ENCODE data around the gene SVOPL. TPM values are rescaled to one million over a fixed set of nuclear protein-coding genes. Genes with fewer than 3 reads are reported as not detected.
"Not testable (repeated sequence)": the region's sequence is repeated elsewhere in the genome, so short reads cannot be mapped to it uniquely, and the experiment has no call there.

SVOPL gene
- total and polyA plus RNA-seq, 11 donors, result 0.15 TPM; not detected in 10

DNA sequence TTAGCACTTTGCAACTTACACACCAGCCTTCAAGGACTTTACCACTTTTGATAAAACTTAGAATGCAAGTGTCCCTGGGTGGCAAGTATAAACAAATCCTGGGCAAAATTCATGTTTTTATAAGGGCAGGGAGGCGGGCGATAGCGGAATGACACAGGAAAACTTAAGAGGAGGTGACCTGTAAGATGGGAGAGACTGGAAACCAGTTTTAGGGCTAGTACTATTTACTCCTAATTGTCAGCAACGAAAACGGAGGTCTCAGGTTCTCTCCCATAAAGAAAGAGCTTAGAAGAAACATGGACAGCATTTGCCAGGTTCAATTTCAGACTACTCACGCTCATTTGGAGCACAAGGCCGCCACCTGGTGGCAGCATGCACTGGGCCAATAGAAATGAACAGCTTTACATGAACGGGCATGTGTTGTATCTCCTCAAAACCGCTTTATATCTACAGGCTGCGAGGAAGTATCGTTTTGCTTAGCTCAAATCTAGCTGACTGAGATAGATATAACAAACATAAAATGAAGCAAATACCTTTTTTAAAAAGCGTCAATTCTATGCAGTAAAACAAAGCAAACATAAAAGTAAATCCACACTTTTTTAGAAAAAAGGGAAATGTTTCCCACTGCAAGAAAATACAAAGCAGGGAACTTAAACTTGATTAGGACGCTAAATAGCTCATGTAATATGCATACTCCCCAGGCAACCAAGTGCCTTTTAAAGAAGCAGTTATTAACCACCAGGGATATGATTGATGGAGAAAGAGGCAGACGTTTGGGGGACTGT is 37.6 kb upstream of the SVOPL start:
- Histone ChIP-seq H3K9me3 (no peaks in the 10 kb centered on the region), H3K36me3 (no peaks in the 10 kb centered on the region), H3K27ac (no peak overlapping the region), H3K27me3 (no peaks in the 10 kb centered on the region), H3K4me3 (no peak overlapping the region), H3K4me1 (no peaks in the 10 kb centered on the region)
- 32 to 33% (median 32%) methylated on average over 14 of the region's 14 CpGs for WGBS, 4 donors
- peak; percentile 69 to 88 (median 71) for DNase-seq
- intact Hi-C loops (cut with DNase I), result loop anchor here in 9 of 10 donors (1.0 to 10.0 kb wide), 11 partner anchors 276 to 844 kb away; partner anchors contain the start of genes TRIM24 (in 2 of the 9) and CREB3L2 (in 1 of the 9)
- peak; percentile 67 to 89 (median 85) for ATAC-seq
- TF ChIP-seq, protein P1, sequence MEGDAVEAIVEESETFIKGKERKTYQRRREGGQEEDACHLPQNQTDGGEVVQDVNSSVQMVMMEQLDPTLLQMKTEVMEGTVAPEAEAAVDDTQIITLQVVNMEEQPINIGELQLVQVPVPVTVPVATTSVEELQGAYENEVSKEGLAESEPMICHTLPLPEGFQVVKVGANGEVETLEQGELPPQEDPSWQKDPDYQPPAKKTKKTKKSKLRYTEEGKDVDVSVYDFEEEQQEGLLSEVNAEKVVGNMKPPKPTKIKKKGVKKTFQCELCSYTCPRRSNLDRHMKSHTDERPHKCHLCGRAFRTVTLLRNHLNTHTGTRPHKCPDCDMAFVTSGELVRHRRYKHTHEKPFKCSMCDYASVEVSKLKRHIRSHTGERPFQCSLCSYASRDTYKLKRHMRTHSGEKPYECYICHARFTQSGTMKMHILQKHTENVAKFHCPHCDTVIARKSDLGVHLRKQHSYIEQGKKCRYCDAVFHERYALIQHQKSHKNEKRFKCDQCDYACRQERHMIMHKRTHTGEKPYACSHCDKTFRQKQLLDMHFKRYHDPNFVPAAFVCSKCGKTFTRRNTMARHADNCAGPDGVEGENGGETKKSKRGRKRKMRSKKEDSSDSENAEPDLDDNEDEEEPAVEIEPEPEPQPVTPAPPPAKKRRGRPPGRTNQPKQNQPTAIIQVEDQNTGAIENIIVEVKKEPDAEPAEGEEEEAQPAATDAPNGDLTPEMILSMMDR (IDR thresholded peaks at IDR 0.05), result peak; percentile 75 to 95 (median 90)
- no peak for TF ChIP-seq POLR2A (IDR thresholded peaks at IDR 0.05)

GRCh38 chr7:138738114-138738513 is 37.0 kb upstream of the SVOPL start:
- no peak overlapping the region for H3K27ac ChIP-seq
- H3K4me1 ChIP-seq, result no peaks in the 10 kb centered on the region
- intact Hi-C loops (cut with DNase I), result loop anchor here in 9 of 10 donors (1.0 to 10.0 kb wide), 11 partner anchors 276 to 843 kb away; partner anchors contain the start of genes TRIM24 (in 2 of the 9) and CREB3L2 (in 1 of the 9)
- ATAC-seq, result no peak
- H3K9me3 ChIP-seq, result no peaks in the 10 kb centered on the region
- no peaks in the 10 kb centered on the region for H3K27me3 ChIP-seq
- no peak for TF ChIP-seq POLR2A (IDR thresholded peaks at IDR 0.05)
- TF ChIP-seq, protein P1 (IDR thresholded peaks at IDR 0.05), result no peak
- no peak for DNase-seq
- H3K36me3 ChIP-seq, result no peaks in the 10 kb centered on the region
- 67 to 83% (median 74%) methylated on average over 3 of the region's 3 CpGs for WGBS, 4 donors
- no peak overlapping the region for H3K4me3 ChIP-seq

- Histone ChIP-seq H3K27me3 (no peaks in the 10 kb centered on the region), H3K9me3 (no peaks in the 10 kb centered on the region), H3K4me1 (no peaks in the 10 kb centered on the region), H3K36me3 (no peaks in the 10 kb centered on the region), H3K27ac (no peak overlapping the region), H3K4me3 (no peak overlapping the region)
- DNase-seq (no peak), ATAC-seq (no peak)
- intact Hi-C loops (cut with DNase I), result loop anchor here in 7 of 10 donors (2.0 to 10.0 kb wide), 9 partner anchors 273 to 841 kb away; partner anchors contain the start of genes TRIM24 (in 2 of the 7) and CREB3L2 (in 1 of the 7)
- TF ChIP-seq, protein P1 (IDR thresholded peaks at IDR 0.05), result no peak
- TF ChIP-seq POLR2A (IDR thresholded peaks at IDR 0.05), result no peak
- 72 to 82% (median 75%) methylated on average over 6 of the region's 6 CpGs for WGBS, 4 donors
These were observed 34.2 kb upstream of the SVOPL start for GRCh38 chr7:138735399-138735798.

DNA sequence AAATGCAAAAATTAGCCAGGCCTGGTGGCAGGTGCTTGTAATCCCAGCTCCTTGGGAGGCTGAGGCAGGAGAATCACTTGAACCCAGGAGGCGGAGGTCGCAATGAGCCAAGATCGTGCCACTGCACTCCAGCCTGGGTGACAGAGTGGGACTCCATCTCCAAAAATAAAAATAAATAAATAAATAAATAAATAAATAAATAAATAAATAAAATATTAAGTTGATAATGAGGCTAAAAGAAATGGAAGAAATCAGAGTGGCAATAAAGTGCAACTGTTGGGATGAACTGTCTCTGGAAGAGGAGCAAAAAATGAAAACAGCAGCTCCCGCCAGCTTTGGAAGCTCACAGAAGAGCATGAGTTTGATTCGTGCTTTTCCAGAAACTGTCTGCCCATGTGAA is 30.6 kb upstream of the SVOPL start:
- not testable (repeated sequence) for H3K4me3 ChIP-seq, DNase-seq, H3K9me3 ChIP-seq, H3K4me1 ChIP-seq, H3K36me3 ChIP-seq, ATAC-seq, H3K27me3 ChIP-seq, H3K27ac ChIP-seq
- intact Hi-C loops (cut with DNase I), result loop anchor here in 5 of 10 donors (10.0 kb wide), 5 partner anchors 287 to 837 kb away; partner anchors contain the start of gene CREB3L2 (in 1 of the 5)
- 93 to 96% (median 93%) methylated on average over 5 of the region's 5 CpGs for WGBS, 4 donors

Measured in heart left ventricle (tissue), 16 donors.